Testis (tissue), 2 donors: ENCODE data around the gene CTSD.

Experiments
- POLR2A ChIP-seq: fragments of 450-650 bp; IDR thresholded peaks from one replicate; pipeline ENCODE4 v1.6.1; 2017; ENCODE audit warnings: antibody characterized with exemption, mild to moderate bottlenecking, moderate library complexity
- TF ChIP-seq, protein P1 (sequence below), 3 experiments: fragments of 450-650 bp in 2 of 3; fragments of 200-600 bp in 1 of 3; sonication (generic) in 1 of 3; IDR thresholded peaks; one replicate each; pipeline ENCODE4 v1.5.1; 2016 to 2019; ENCODE audit warnings: antibody characterized with exemption in 3 of 3, mild to moderate bottlenecking in 2 of 3, moderate library complexity in 1 of 3

- TF ChIP-seq, protein P1, sequence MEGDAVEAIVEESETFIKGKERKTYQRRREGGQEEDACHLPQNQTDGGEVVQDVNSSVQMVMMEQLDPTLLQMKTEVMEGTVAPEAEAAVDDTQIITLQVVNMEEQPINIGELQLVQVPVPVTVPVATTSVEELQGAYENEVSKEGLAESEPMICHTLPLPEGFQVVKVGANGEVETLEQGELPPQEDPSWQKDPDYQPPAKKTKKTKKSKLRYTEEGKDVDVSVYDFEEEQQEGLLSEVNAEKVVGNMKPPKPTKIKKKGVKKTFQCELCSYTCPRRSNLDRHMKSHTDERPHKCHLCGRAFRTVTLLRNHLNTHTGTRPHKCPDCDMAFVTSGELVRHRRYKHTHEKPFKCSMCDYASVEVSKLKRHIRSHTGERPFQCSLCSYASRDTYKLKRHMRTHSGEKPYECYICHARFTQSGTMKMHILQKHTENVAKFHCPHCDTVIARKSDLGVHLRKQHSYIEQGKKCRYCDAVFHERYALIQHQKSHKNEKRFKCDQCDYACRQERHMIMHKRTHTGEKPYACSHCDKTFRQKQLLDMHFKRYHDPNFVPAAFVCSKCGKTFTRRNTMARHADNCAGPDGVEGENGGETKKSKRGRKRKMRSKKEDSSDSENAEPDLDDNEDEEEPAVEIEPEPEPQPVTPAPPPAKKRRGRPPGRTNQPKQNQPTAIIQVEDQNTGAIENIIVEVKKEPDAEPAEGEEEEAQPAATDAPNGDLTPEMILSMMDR (IDR thresholded peaks at IDR 0.05): no peak
- no peak for TF ChIP-seq POLR2A
Observed at GRCh38 chr11:1705126-1706052, 58.3 kb downstream of the CTSD start.
